GM13976 (cell line): ENCODE data around the gene AXDND1.

Source experiments
- DNase-seq: peaks from one replicate; pipeline ENCODE4 v3.0.0; 2012; ENCODE audit warnings: low spot score
- in situ Hi-C: fragments of 300-500 bp; cut with MboI; formaldehyde crosslinking; loops from one replicate; pipeline ENCODE4 v1.12.0; 2022; ENCODE audit warnings: low sequenced_read_pairs, mixed read lengths, inconsistent platforms; ENCODE audit not compliant: unreplicated experiment
- TF ChIP-seq, protein P1 (sequence below): IDR thresholded peaks from 2 replicates; pipeline ENCODE4 v1.5.1; 2012; ENCODE audit warnings: borderline replicate concordance, mild to moderate bottlenecking; ENCODE audit not compliant: insufficient read depth; ENCODE audit errors: extremely low read depth, missing control alignments, control extremely low read depth

Gene AXDND1

DNA sequence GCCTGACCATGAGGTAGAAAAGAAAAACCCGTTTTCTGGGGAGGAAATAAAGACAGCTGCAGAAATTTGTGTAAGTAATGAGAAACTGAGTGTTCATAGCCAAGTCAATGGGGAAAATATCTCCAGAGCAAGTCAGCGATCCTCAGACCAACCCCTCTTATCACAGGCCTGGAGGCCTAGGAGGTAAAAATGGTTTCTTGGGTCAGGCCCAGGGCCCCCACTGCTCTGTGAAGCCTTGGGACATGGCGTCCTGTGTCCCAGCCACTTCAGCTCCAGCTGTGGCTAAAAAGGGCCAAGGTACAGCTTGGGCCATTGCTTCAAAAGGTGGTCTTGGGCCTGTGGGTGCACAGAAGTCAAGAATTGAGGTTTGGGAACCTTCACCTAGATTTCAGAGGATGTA, 108.9 kb downstream of the AXDND1 start:
- DNase-seq, result no peak
- TF ChIP-seq, protein P1, sequence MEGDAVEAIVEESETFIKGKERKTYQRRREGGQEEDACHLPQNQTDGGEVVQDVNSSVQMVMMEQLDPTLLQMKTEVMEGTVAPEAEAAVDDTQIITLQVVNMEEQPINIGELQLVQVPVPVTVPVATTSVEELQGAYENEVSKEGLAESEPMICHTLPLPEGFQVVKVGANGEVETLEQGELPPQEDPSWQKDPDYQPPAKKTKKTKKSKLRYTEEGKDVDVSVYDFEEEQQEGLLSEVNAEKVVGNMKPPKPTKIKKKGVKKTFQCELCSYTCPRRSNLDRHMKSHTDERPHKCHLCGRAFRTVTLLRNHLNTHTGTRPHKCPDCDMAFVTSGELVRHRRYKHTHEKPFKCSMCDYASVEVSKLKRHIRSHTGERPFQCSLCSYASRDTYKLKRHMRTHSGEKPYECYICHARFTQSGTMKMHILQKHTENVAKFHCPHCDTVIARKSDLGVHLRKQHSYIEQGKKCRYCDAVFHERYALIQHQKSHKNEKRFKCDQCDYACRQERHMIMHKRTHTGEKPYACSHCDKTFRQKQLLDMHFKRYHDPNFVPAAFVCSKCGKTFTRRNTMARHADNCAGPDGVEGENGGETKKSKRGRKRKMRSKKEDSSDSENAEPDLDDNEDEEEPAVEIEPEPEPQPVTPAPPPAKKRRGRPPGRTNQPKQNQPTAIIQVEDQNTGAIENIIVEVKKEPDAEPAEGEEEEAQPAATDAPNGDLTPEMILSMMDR, result no peak
- in situ Hi-C loops, result no loop called here

GRCh38 chr1:179476484-179476883, 110.7 kb downstream of the AXDND1 start:
- DNase-seq, result no peak
- in situ Hi-C loops, result no loop called here
- TF ChIP-seq, protein P1, result no peak

DNA sequence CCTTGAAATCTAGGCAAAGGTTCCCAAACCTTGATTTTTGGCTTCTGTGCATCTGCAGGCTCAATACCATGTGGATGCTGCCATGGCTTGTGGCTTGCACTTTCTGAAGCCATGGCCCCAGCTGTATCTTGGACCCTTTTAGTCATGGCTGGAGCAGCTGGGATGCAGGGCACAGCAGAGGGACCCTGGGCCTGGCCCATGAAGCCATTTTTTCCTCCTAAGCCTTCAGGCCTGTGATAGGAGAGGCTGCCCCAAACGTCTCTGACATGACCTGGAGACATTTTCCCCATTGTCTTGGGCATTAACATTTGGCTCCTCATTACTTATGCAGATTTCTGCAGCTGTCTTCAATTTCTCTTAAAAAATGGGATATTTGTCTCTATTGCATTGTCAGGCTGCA, 112.6 kb downstream of the AXDND1 start:
- DNase-seq, result no peak
- in situ Hi-C loops, result no loop called here
- TF ChIP-seq, protein P1, result no peak

DNA sequence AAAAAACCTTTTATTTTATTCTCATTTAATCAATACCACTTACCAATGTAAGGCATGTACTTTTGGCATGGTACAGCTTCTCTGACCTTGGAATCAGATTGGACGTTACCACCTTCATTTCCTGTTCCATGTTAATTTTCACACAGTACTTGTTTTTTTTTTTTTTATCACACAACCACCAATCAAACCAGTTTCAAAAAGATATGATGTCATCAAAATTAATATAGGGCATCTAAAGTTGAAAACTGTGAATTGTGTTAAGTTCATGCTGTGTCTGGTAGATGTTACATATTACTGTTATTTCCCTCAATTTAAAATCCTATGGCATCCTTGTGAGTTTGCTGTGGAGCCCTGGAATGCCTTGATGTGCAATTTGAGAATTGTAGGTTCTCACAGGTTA, 124.8 kb downstream of the AXDND1 start:
- TF ChIP-seq, protein P1, result no peak
- no peak for DNase-seq
- in situ Hi-C loops, result no loop called here

DNA sequence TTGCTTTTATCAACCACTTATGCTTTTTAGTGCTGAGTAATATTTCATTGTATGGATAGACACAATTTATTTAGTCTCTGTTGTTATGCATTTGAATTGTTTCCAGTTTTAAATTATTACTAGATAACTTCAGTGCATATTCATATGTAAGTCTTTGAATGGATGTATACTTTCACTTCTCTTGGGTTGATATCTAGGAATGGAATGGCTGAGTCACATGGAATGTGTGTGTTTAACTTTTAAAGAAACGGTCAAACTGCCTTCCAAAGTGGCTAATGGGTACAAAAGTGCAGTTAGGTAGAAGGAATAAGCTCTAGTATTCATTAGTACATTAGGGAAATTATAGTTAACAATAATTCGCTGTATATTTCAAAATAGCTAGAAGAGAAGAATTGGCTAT, 127.6 kb downstream of the AXDND1 start:
- in situ Hi-C loops, result no loop called here
- DNase-seq, result no peak
- TF ChIP-seq, protein P1, result no peak

GRCh38 chr1:179506199-179506598, 140.4 kb downstream of the AXDND1 start:
- in situ Hi-C loops, result no loop called here
- DNase-seq, result no peak
- TF ChIP-seq, protein P1, result no peak

DNA sequence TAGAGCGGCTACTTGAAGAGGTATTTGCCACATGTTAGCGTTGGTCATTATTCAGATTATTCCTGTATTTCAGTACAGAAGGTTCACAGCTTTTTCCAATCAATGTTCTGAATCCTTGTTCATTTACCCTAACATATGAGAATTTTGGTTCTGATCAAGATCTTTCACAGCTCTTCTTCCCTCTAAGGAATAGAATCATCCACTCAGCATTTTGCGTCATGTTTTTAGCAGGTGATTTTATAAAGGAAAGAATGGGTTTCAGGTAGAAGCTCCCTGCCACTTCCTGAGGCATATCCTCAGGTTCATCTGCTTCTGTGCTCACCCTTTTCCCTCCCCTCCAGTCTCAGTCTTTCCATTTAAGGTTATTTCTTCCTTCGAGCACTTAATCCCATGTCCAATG, 143.6 kb downstream of the AXDND1 start:
- DNase-seq, result no peak
- in situ Hi-C loops, result no loop called here
- TF ChIP-seq, protein P1, result no peak
